K562 (cell line): Measurements from ENCODE around the gene AURKB. TPM values are rescaled to one million over a fixed set of nuclear protein-coding genes. Genes with fewer than 3 reads are reported as not detected.
A peak's percentile ranks its signal among the peaks of the same experiment; 100 is the strongest.

ENCODE experiments used
- ARID1B ChIP-seq: fragments of 450-650 bp; IDR thresholded peaks from 2 replicates; pipeline ENCODE4 v1.6.1; 2016; ENCODE audit warnings: antibody characterized with exemption, mild to moderate bottlenecking, inconsistent platforms
- TAF9B ChIP-seq: fragments of 450-650 bp; IDR thresholded peaks from 2 replicates; pipeline ENCODE4 v1.6.1; 2018; ENCODE audit warnings: mild to moderate bottlenecking; ENCODE audit not compliant: partially characterized antibody
- THAP12 ChIP-seq: fragments of 250-450 bp; sonication (Bioruptor Pico); IDR thresholded peaks from 2 replicates; pipeline ENCODE4 v1.9.0; 2021; ENCODE audit warnings: mild to moderate bottlenecking, inconsistent platforms
- polyA plus RNA-seq, 8 experiments: library from polyadenylated mRNA; depleted of rRNA in 4 of 8; stranded (reverse) in 5 of 8; unstranded in 3 of 8; fragments of >200 nt; fragmentation: Nextera tagmentation in 2 of 8; fragmentation: Illumina TruSeq in 1 of 8; extraction: Ambion mirVana in 2 of 8; extraction: Trizol in 1 of 8; gene quantifications; 2 replicates each; pipeline versions ENCODE4 v1.2.1 to v1.2.3, GENCODE V29; 2011 to 2014; ENCODE audit warnings: inconsistent platforms in 1 of 8, missing spikeins in 1 of 8
- total RNA-seq, 7 experiments: library from RNA; depleted of rRNA in 6 of 7; stranded (reverse); fragments of >200 nt in 6 of 7; fragmentation: Illumina TruSeq in 2 of 7; extraction: Trizol in 2 of 7; gene quantifications; 2 replicates each; pipeline versions ENCODE4 v1.2.1 to v1.2.3, GENCODE V29; 2011 to 2021; ENCODE audit warnings: low replicate concordance in 1 of 7
- TF ChIP-seq, protein P1 (sequence below): fragments of 450-650 bp; IDR thresholded peaks from 2 replicates; pipeline ENCODE4 v1.6.1; 2016; ENCODE audit warnings: low read depth

Gene AURKB
- total and polyA plus RNA-seq, 9 of the 15 experiments (the other 6 are each of a cell fraction or from before 2014, with no cell fraction given) = 27.2 to 114 (median 74.8) TPM

DNA sequence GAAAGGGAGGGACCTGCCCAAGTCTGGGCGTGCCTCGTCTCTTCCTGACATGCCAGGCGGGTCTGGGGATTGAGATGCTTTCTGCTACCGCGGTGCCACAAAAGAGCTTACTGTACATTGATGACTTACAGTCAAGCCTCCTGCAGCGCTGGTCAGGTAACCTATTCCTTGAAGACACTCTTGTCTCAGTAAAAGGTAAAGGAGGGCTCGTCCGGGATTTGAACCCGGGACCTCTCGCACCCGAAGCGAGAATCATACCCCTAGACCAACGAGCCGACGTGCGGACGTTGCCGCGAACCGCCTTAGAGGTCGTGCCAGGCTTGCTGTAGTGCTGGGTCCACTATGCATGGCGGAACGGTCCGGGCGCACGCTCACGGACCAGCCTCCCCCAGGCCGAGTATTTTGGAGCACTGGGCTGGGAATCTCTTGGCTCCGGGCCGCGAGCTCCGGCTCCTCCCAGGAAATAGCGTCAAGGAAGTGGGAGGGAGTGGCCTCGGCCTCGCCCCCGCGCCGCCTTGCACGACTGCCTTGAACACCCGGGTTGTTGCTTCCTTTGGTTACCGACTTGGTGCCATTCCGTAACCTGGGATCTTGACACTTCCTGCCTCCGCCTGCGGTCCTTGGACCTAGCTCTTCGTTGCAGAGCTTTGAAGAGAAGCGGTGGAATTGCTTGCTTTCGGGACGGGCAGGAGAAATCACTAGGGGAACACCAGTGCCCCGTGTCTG, 12.4 kb upstream of the AURKB start (continued):
- TF ChIP-seq ARID1B (no peak; the same call in 1 of the 2 replicates), TAF9B (no peak), THAP12 (no peak)
- TF ChIP-seq, protein P1, sequence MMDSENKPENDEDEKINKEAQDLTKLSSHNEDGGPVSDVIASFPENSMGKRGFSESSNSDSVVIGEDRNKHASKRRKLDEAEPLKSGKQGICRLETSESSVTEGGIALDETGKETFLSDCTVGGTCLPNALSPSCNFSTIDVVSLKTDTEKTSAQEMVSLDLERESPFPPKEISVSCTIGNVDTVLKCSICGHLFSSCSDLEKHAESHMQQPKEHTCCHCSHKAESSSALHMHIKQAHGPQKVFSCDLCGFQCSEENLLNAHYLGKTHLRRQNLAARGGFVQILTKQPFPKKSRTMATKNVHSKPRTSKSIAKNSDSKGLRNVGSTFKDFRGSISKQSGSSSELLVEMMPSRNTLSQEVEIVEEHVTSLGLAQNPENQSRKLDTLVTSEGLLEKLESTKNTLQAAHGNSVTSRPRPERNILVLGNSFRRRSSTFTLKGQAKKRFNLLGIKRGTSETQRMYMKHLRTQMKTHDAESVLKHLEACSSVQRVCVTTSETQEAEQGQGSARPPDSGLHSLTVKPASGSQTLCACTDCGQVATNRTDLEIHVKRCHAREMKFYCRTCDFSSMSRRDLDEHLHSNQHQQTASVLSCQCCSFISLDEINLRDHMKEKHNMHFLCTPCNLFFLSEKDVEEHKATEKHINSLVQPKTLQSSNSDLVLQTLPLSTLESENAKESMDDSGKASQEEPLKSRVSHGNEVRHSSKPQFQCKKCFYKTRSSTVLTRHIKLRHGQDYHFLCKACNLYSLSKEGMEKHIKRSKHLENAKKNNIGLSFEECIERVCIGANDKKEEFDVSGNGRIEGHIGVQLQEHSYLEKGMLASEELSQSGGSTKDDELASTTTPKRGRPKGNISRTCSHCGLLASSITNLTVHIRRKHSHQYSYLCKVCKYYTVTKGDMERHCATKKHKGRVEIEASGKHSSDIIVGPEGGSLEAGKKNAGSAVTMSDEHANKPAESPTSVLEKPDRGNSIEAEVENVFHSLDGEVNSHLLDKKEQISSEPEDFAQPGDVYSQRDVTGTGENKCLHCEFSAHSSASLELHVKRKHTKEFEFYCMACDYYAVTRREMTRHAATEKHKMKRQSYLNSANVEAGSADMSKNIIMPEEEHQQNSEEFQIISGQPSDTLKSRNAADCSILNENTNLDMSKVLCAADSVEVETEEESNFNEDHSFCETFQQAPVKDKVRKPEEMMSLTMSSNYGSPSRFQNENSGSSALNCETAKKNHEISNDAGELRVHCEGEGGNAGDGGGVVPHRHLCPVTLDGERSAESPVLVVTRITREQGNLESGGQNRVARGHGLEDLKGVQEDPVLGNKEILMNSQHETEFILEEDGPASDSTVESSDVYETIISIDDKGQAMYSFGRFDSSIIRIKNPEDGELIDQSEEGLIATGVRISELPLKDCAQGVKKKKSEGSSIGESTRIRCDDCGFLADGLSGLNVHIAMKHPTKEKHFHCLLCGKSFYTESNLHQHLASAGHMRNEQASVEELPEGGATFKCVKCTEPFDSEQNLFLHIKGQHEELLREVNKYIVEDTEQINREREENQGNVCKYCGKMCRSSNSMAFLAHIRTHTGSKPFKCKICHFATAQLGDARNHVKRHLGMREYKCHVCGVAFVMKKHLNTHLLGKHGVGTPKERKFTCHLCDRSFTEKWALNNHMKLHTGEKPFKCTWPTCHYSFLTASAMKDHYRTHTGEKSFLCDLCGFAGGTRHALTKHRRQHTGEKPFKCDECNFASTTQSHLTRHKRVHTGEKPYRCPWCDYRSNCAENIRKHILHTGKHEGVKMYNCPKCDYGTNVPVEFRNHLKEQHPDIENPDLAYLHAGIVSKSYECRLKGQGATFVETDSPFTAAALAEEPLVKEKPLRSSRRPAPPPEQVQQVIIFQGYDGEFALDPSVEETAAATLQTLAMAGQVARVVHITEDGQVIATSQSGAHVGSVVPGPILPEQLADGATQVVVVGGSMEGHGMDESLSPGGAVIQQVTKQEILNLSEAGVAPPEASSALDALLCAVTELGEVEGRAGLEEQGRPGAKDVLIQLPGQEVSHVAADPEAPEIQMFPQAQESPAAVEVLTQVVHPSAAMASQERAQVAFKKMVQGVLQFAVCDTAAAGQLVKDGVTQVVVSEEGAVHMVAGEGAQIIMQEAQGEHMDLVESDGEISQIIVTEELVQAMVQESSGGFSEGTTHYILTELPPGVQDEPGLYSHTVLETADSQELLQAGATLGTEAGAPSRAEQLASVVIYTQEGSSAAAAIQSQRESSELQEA = peak; percentile 64
